ENCODE measurements around the gene OVCA2.

DNA sequence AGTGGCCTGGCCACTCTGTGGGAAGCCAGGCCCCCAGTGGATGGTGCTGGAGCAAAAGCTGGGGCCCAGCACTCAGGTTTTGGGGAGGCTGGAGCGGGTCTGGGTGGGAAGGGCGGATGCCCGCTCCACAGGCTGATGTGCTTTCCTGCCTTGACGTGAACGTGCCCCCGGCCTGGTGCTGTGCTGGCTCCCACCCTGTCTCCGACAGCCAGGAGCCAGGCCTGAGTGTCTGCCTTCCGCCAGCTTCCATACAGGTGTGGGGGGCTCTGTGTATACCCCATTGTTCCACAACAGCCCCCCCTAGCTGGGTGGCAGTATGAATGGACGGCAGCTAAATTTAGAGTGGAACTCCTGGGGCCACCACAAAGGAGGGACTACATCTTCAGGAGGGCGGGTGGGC lies 33.1 kb downstream of the OVCA2 start:
- TF ChIP-seq, protein P1, sequence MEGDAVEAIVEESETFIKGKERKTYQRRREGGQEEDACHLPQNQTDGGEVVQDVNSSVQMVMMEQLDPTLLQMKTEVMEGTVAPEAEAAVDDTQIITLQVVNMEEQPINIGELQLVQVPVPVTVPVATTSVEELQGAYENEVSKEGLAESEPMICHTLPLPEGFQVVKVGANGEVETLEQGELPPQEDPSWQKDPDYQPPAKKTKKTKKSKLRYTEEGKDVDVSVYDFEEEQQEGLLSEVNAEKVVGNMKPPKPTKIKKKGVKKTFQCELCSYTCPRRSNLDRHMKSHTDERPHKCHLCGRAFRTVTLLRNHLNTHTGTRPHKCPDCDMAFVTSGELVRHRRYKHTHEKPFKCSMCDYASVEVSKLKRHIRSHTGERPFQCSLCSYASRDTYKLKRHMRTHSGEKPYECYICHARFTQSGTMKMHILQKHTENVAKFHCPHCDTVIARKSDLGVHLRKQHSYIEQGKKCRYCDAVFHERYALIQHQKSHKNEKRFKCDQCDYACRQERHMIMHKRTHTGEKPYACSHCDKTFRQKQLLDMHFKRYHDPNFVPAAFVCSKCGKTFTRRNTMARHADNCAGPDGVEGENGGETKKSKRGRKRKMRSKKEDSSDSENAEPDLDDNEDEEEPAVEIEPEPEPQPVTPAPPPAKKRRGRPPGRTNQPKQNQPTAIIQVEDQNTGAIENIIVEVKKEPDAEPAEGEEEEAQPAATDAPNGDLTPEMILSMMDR (IDR thresholded peaks at IDR 0.05), result no peak
- TF ChIP-seq POLR2AphosphoS5 (IDR thresholded peaks at IDR 0.05) (no peak), POLR2A (IDR thresholded peaks at IDR 0.05) (no peak)
